Activated T-helper 2 cell treated with anti-CD3 and anti-CD28 coated beads, Interferon-gamma antibody, Interleukin-2, Interleukin-4, amounts not matched to agents 10 μg/mL and 5 μg/mL and 100 μg/mL, durations not matched to agents 14 hours and 24 hours and 36 hours (primary cell): Measurements from ENCODE around the gene VPS51. TPM values are rescaled to one million over a fixed set of nuclear protein-coding genes. Genes with fewer than 3 reads are reported as not detected.

Experiments
- DNase-seq: peaks from one replicate; pipeline ENCODE4 v3.0.0; 2021; ENCODE audit warnings: low spot score
- H3K27ac Mint-ChIP-seq: one replicate; pipeline ENCODE4 v1.8.0; 2021; ENCODE audit warnings: mixed read lengths
- H3K27me3 Mint-ChIP-seq: one replicate; pipeline ENCODE4 v1.8.0; 2021; ENCODE audit warnings: low read depth, mixed read lengths
- H3K36me3 Mint-ChIP-seq: one replicate; pipeline ENCODE4 v1.8.0; 2021; ENCODE audit warnings: low read depth, mixed read lengths
- H3K4me1 Mint-ChIP-seq: one replicate; pipeline ENCODE4 v1.8.0; 2021; ENCODE audit warnings: low read depth, mixed read lengths
- H3K4me3 Mint-ChIP-seq: one replicate; pipeline ENCODE4 v1.8.0; 2021; ENCODE audit warnings: low read depth, mild to moderate bottlenecking, moderate library complexity, mixed read lengths
- H3K9me3 Mint-ChIP-seq: one replicate; pipeline ENCODE4 v1.8.0; 2021; ENCODE audit warnings: mixed read lengths
- intact Hi-C: fragments of 100-400 bp; cut with micrococcal nuclease; formaldehyde crosslinking; loops from one replicate; pipeline ENCODE4 v1.15.1; 2023
- total RNA-seq: library from RNA; stranded (reverse); gene quantifications from 2 replicates; pipeline ENCODE4 v1.2.3, GENCODE V29; 2022

Gene VPS51
- total RNA-seq, 1 donor from 2014 or later: 121 TPM

DNA sequence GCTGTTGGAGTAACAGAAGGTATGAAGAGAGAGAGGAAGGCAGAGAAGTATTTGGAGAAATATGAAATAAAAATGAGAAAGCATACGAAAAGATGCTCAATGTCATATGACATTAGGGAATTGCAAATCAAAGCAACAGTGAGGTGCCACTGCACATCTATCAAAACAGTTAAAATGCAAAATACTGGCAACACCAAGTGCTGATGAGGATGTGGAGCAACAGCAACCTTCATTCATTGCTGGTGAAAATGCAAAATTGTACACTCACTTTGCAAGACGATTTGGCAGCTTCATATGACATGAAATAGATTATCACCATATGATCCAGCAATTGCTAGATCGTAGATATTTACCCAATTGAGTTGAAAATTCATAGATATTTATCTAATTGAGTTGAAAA, 64.6 kb downstream of the VPS51 start:
- H3K36me3 Mint-ChIP-seq: no peaks in the 10 kb centered on the region
- no peaks in the 10 kb centered on the region for H3K4me1 Mint-ChIP-seq
- DNase-seq: no peak
- no peaks in the 10 kb centered on the region for H3K9me3 Mint-ChIP-seq
- intact Hi-C loops: no loop called here
- H3K4me3 Mint-ChIP-seq: no peak overlapping the region
- no peak overlapping the region for H3K27ac Mint-ChIP-seq
- H3K27me3 Mint-ChIP-seq: peaks cover 8% of the 10 kb centered on the region

Other genes starting within 250 kb of the VPS51 start
- 107 TPM in 2 replicates for gene EHD1, start 217.6 kb upstream of the VPS51 start, total RNA-seq
- gene ATG2A, start 179.0 kb upstream of the VPS51 start, total RNA-seq: 20.7 and 26.1 TPM in 2 replicates
- gene PPP2R5B, start 171.5 kb upstream of the VPS51 start, total RNA-seq: 13.6 and 16.1 TPM in 2 replicates
- gene GPHA2, start 160.3 kb upstream of the VPS51 start, total RNA-seq: not detected in 2 replicates
- not detected in 2 replicates for gene MAJIN, start 124.1 kb upstream of the VPS51 start, total RNA-seq
- gene BATF2, start 99.2 kb upstream of the VPS51 start, total RNA-seq: 0.09 and 0.16 TPM in 2 replicates
- gene ARL2, start 82.1 kb upstream of the VPS51 start, total RNA-seq: 70.0 and 77.0 TPM in 2 replicates
- gene SNX15, start 68.8 kb upstream of the VPS51 start, total RNA-seq: 19.6 and 22.4 TPM in 2 replicates
- 17.0 and 18.6 TPM in 2 replicates for gene SAC3D1, start 55.0 kb upstream of the VPS51 start, total RNA-seq
- 11.9 and 14.6 TPM in 2 replicates for gene NAALADL1, start 37.7 kb upstream of the VPS51 start, total RNA-seq
- 82.0 and 86.8 TPM in 2 replicates for gene CDCA5, start 12.2 kb upstream of the VPS51 start, total RNA-seq
- gene ZFPL1, start 12.0 kb upstream of the VPS51 start, total RNA-seq: 34.9 and 37.2 TPM in 2 replicates
- gene TM7SF2, start 15.7 kb downstream of the VPS51 start, total RNA-seq: 34.4 and 36.9 TPM in 2 replicates
- 11.3 and 12.8 TPM in 2 replicates for gene ZNHIT2, start 21.5 kb downstream of the VPS51 start, total RNA-seq
- 1,016 and 1,034 TPM in 2 replicates for gene FAU, start 25.9 kb downstream of the VPS51 start, total RNA-seq
- 66.6 and 67.1 TPM in 2 replicates for gene MRPL49, start 26.1 kb downstream of the VPS51 start, total RNA-seq
- 40.1 and 42.2 TPM in 2 replicates for gene SYVN1, start 38.3 kb downstream of the VPS51 start, total RNA-seq
- not detected in 2 replicates for gene SPDYC, start 74.0 kb downstream of the VPS51 start, total RNA-seq
- 143 and 144 TPM in 2 replicates for gene CAPN1, start 85.7 kb downstream of the VPS51 start, total RNA-seq
- 74.5 and 74.6 TPM in 2 replicates for gene POLA2, start 165.7 kb downstream of the VPS51 start, total RNA-seq
- 3.4 and 5.1 TPM in 2 replicates for gene CDC42EP2, start 218.7 kb downstream of the VPS51 start, total RNA-seq
- 77.0 and 78.1 TPM in 2 replicates for gene DPF2, start 237.6 kb downstream of the VPS51 start, total RNA-seq